ENCODE data around the gene TRABD2B. TPM values are rescaled to one million over a fixed set of nuclear protein-coding genes. Genes with fewer than 3 reads are reported as not detected.

Gene TRABD2B
- 1 to 10 TPM in 3 of 4 donors, under 1 TPM in 1; 0.63 to 3.1 (median 1.7) TPM for total RNA-seq

DNA sequence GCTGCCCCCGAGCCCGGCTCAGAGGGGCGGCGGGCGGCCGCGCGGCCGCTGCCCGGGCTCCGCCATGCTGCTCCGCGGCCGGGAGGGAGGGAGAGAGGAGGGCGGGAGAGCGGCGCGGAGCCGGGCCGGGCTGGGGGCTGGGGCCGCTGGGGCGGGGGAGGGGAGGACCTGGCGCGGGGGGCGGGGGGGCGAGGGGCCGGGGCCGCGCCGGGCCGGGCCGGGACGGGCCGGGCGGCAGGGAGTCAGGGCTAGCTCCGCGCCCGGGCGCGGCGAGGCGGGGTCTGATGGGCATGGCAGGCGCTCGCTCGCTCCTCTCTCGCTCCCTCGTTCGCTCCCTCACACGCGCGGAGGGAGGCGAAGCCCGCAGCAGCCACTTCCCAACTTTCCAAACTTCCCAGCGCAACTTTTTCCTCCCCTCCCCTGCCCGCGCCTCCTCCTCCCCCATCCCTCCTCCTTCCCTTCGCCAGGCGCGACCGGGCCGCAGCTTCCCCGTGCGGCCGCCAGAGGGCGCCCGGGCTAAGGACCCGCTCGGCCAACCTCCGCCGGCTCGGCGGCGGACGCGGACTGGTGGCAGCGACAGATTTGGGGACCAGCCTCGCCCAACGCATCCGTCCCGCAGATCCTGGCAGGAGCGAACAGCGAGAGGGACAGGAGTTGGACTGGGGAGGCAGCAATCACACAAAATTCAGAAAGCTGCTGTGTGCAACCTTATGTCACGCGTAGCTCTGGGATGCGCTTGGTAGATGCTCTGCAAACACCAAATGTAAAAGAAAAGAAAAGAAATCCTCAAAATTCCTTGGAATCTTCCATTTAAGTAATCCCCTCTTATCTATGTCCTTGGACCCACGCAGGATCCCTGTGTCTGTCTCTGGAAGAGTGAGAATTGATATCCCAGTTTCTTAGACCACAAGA is at the start of gene TRABD2B:
TSS of gene TRABD2B (minus strand) at position 97 of the 912 bp plus-strand sequence.
- DNase-seq (ENCODE audit: low spot score in 2 of 2): peak; percentile 69 to 96
- intact Hi-C loops (cut with DNase I; ENCODE audit: low total_unique reads): loop anchor here (5.0 to 10.0 kb wide), 2 partner anchors 60 to 207 kb away; no protein-coding TSS in a partner anchor

DNA sequence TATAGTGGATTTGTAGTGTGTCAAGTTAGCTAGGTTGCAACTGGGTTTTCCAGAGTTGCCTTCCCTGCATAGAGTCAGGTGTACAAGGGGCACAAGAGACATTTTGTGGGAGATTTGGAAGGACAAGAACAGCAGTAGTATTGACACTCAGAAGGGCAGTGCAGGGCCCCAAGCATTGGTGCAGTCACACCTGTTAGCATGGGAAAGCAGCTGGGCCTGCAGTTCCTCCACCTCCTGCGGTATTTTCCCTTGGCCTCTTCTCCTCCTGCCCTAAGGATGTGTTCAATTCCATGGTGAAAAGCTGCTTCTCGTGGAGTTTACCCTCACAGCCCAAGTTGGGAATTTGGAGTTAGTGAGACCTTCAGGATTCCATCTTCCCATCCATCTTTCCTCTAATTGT is 47.1 kb upstream of the TRABD2B start:
- TF ChIP-seq, protein P1, sequence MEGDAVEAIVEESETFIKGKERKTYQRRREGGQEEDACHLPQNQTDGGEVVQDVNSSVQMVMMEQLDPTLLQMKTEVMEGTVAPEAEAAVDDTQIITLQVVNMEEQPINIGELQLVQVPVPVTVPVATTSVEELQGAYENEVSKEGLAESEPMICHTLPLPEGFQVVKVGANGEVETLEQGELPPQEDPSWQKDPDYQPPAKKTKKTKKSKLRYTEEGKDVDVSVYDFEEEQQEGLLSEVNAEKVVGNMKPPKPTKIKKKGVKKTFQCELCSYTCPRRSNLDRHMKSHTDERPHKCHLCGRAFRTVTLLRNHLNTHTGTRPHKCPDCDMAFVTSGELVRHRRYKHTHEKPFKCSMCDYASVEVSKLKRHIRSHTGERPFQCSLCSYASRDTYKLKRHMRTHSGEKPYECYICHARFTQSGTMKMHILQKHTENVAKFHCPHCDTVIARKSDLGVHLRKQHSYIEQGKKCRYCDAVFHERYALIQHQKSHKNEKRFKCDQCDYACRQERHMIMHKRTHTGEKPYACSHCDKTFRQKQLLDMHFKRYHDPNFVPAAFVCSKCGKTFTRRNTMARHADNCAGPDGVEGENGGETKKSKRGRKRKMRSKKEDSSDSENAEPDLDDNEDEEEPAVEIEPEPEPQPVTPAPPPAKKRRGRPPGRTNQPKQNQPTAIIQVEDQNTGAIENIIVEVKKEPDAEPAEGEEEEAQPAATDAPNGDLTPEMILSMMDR (IDR thresholded peaks at IDR 0.05): no peak
- no peak for TF ChIP-seq POLR2A (IDR thresholded peaks at IDR 0.05)
- 87 to 97% methylated on average over 2 of the region's 2 CpGs for WGBS, 2 donors
- intact Hi-C loops (cut with DNase I; ENCODE audit: low total_unique reads): no loop called here
- no peak for DNase-seq (ENCODE audit: low spot score in 2 of 2)
- no peak overlapping the region for H3K4me3 ChIP-seq (ENCODE audit: low read depth, poor library complexity, severe bottlenecking)

More for the DNA sequence above, at the start of gene TRABD2B:
- TF ChIP-seq POLR2A (IDR thresholded peaks at IDR 0.05): no peak
- TF ChIP-seq, protein P1 (IDR thresholded peaks at IDR 0.05): peak in 1 of 3 donors; percentile 58
- 5 to 7% methylated on average over 38 to 42 of the region's 86 CpGs for WGBS, 2 donors
- H3K4me3 ChIP-seq (ENCODE audit: low read depth, poor library complexity, severe bottlenecking): peak within 1 kb of the TSS; percentile 41

DNA sequence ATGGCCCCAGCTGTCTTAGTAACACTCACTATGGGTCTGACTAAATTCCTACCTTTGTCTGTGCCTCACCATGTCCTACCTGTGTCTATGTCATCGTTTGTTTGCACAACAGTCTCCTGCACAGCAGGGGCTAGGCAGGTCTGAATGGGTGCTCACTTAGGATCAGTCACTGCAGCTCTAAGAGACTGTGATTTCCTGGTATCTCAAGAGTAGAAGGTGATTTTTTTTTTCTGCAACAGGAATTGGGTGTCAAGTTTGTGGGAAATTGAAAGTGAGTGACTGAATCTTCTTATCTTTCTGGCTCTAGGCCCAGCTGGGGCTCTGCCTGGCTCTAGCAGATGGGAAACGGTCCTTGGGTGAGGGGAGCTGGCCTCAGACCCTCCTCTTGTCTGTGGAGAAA is 46.4 kb upstream of the TRABD2B start:
- DNase-seq (ENCODE audit: low spot score in 2 of 2): no peak
- 46 to 57% methylated on average over 2 of the region's 2 CpGs for WGBS, 2 donors
- intact Hi-C loops (cut with DNase I; ENCODE audit: low total_unique reads): no loop called here
- TF ChIP-seq, protein P1 (IDR thresholded peaks at IDR 0.05): no peak
- TF ChIP-seq POLR2A (IDR thresholded peaks at IDR 0.05): no peak
- no peak overlapping the region for H3K4me3 ChIP-seq (ENCODE audit: low read depth, poor library complexity, severe bottlenecking)

DNA sequence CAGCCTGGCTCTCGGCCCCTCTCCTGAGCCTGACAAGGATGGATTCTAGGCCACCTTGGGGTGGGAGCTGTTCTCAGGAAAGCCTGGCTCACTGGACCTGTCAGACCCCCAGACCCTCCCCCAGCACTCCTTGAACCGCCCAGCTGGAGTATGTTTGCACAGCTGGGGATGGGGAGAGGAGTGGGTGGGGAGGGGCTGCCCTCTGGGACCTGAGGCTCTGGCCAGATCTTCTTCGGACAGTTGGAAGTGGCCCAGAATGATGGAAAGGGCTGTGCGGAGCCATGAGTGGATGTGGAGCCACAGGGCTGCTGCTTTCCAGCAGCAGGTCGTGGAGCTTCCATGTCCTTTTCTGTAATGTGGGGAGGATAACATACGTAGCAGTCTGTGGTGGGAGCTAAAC is 43.0 kb upstream of the TRABD2B start:
- DNase-seq (ENCODE audit: low spot score in 2 of 2): no peak
- TF ChIP-seq, protein P1 (IDR thresholded peaks at IDR 0.05): no peak
- TF ChIP-seq POLR2A (IDR thresholded peaks at IDR 0.05): no peak
- 77 to 81% methylated on average over 6 of the region's 6 CpGs for WGBS, 2 donors
- no peak overlapping the region for H3K4me3 ChIP-seq (ENCODE audit: low read depth, poor library complexity, severe bottlenecking)
- intact Hi-C loops (cut with DNase I; ENCODE audit: low total_unique reads): no loop called here

DNA sequence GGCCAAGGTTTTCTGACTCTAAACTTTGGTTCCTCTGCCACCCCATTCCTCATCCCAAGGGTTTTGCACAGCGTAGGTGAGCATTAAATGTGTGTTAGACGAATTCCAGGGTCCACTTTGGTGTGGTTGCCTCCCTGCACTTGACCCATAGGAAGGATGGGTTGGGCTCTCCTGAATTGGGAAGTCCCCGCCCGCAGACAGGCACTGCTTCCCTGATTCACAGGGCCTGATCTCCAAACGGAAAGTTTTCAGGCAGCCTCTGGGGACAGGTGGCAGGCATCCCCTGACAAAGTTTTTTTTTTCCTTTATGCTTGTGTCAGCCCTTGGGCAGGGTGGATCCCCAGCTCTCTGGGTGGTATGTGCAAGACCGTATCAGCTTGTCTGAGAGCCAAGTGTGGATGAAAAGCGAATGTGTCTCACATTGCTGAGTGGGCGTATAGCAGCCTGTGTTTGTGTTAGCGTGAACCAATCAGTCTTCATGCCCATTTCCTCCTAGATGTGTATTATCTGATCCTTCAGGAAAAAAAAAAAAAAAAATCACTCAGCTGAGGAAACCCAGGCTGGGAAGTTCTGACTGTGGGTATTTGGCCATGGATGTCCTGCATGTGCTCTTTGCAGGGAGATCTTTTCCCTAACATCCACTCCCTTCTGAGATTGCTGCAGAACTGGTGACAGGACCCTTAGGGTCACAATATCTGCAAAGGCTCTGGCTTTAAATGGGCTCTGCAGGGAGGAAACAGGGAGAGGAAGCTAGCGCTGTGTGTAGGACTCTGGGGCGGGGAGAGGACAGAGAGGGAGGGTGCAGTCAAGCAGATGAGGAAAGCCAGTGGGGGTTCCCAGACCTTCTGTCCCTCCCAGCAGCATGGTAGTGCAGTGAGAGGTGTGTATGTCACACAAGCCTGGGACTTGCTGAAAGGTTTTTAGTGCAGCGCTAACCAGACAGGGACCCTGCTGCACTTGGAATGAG is 42.2 kb upstream of the TRABD2B start:
- intact Hi-C loops (cut with DNase I; ENCODE audit: low total_unique reads): no loop called here
- TF ChIP-seq, protein P1 (IDR thresholded peaks at IDR 0.05): no peak
- TF ChIP-seq POLR2A (IDR thresholded peaks at IDR 0.05): no peak
- 42 to 44% methylated on average over 12 of the region's 12 CpGs for WGBS, 2 donors
- no peak overlapping the region for H3K4me3 ChIP-seq (ENCODE audit: low read depth, poor library complexity, severe bottlenecking)
- no peak for DNase-seq (ENCODE audit: low spot score in 2 of 2)

Measured in lower leg skin (tissue), 4 donors.